Esophagus muscularis mucosa (tissue), 3 donors: ENCODE measurements around the gene NFATC2IP.

Experiments used
- POLR2AphosphoS5 ChIP-seq, 2 donors: sonication (generic); formaldehyde crosslinking; IDR thresholded peaks; one replicate each; pipeline ENCODE4 v1.6.1; 2017; ENCODE audit warnings: antibody characterized with exemption in 2 of 2
- TF ChIP-seq, protein P1 (sequence below), 3 experiments: fragments of 200-600 bp in 2 of 3; fragments of 450-650 bp in 1 of 3; sonication (generic) in 2 of 3; IDR thresholded peaks; one replicate each; pipeline ENCODE4 v1.5.1; 2017 to 2019; ENCODE audit warnings: antibody characterized with exemption in 3 of 3, mild to moderate bottlenecking in 2 of 3, moderate library complexity in 1 of 3

DNA sequence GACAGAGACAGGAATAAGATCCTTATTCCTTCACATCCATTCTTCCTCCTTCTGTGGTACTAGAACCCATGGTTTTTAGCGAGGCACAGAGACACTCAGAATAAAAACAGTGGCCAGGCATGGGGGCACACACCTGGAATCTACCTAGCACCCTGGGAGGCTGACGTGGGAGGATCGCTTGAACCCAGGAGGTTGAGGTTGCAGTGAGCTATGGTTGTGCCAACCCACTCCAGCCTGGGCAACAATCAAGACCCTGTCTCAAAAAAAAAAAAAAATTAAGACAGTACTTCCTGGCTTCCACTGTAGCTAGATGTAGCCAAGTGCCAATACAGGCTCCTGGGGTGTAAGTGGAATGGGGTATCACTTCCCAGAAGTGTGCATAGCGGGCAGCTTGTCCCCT lies 16.4 kb downstream of the NFATC2IP start:
- TF ChIP-seq POLR2AphosphoS5 (IDR thresholded peaks at IDR 0.05), result no peak
- TF ChIP-seq, protein P1, sequence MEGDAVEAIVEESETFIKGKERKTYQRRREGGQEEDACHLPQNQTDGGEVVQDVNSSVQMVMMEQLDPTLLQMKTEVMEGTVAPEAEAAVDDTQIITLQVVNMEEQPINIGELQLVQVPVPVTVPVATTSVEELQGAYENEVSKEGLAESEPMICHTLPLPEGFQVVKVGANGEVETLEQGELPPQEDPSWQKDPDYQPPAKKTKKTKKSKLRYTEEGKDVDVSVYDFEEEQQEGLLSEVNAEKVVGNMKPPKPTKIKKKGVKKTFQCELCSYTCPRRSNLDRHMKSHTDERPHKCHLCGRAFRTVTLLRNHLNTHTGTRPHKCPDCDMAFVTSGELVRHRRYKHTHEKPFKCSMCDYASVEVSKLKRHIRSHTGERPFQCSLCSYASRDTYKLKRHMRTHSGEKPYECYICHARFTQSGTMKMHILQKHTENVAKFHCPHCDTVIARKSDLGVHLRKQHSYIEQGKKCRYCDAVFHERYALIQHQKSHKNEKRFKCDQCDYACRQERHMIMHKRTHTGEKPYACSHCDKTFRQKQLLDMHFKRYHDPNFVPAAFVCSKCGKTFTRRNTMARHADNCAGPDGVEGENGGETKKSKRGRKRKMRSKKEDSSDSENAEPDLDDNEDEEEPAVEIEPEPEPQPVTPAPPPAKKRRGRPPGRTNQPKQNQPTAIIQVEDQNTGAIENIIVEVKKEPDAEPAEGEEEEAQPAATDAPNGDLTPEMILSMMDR (IDR thresholded peaks at IDR 0.05), result no peak
